Loucy (cell line): ENCODE results near the gene SNAPC2.

Experiments
- EZH2phosphoT487 ChIP-seq: fragments of 200-600 bp; IDR thresholded peaks from 2 replicates; pipeline ENCODE4 v1.6.1; 2018; ENCODE audit warnings: antibody characterized with exemption, mild to moderate bottlenecking, moderate library complexity, borderline replicate concordance
- TF ChIP-seq, protein P1 (sequence below): fragments of 200-600 bp; sonication (generic); conservative IDR thresholded peaks from 2 replicates; pipeline ENCODE4 v1.5.1; 2014; ENCODE audit warnings: mild to moderate bottlenecking, antibody characterized with exemption, low read length

- TF ChIP-seq, protein P1, sequence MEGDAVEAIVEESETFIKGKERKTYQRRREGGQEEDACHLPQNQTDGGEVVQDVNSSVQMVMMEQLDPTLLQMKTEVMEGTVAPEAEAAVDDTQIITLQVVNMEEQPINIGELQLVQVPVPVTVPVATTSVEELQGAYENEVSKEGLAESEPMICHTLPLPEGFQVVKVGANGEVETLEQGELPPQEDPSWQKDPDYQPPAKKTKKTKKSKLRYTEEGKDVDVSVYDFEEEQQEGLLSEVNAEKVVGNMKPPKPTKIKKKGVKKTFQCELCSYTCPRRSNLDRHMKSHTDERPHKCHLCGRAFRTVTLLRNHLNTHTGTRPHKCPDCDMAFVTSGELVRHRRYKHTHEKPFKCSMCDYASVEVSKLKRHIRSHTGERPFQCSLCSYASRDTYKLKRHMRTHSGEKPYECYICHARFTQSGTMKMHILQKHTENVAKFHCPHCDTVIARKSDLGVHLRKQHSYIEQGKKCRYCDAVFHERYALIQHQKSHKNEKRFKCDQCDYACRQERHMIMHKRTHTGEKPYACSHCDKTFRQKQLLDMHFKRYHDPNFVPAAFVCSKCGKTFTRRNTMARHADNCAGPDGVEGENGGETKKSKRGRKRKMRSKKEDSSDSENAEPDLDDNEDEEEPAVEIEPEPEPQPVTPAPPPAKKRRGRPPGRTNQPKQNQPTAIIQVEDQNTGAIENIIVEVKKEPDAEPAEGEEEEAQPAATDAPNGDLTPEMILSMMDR, result no peak
- no peak for TF ChIP-seq EZH2phosphoT487
Observed at GRCh38 chr19:7907122-7907521, 13.0 kb upstream of the SNAPC2 start.
